NCI-H2196 (cell line): Measurements from ENCODE around the gene ZNF217.
"Not testable (repeated sequence)": the region's sequence is repeated elsewhere in the genome, so short reads cannot be mapped to it uniquely, and the experiment has no call there.

Experiments
- DNase-seq: peaks from one replicate; lab custom pipeline; 2025; ENCODE audit not compliant: unreplicated experiment; lab: John Stamatoyannopoulos, UW

The ZNF217 gene

GRCh38 chr20:53584550-53584913 is 9.1 kb downstream of the ZNF217 start:
- not testable (repeated sequence) for DNase-seq

- not testable (repeated sequence) for DNase-seq
Measured at GRCh38 chr20:53583660-53584549, 9.7 kb downstream of the ZNF217 start.

GRCh38 chr20:53582574-53583351 is 10.9 kb downstream of the ZNF217 start:
- DNase-seq: no peak

- DNase-seq: no peak
Measured at GRCh38 chr20:53582251-53582570, 11.4 kb downstream of the ZNF217 start.

GRCh38 chr20:53581444-53582250 is 12.0 kb downstream of the ZNF217 start:
- DNase-seq: no peak

- no peak for DNase-seq
Measured at GRCh38 chr20:53580376-53581111, 13.1 kb downstream of the ZNF217 start.

- no peak for DNase-seq
Measured at GRCh38 chr20:53579581-53580375, 13.9 kb downstream of the ZNF217 start.

- DNase-seq: no peak
Measured at GRCh38 chr20:53579266-53579580, 14.4 kb downstream of the ZNF217 start.

GRCh38 chr20:53578492-53579222 is 15.0 kb downstream of the ZNF217 start:
- DNase-seq: peak; percentile 89

GRCh38 chr20:53576586-53577318 is 16.9 kb downstream of the ZNF217 start:
- DNase-seq: no peak

- no peak for DNase-seq
Measured at GRCh38 chr20:53576195-53576580, 17.5 kb downstream of the ZNF217 start.

GRCh38 chr20:53575481-53576194 is 18.0 kb downstream of the ZNF217 start:
- no peak for DNase-seq

- DNase-seq: no peak
Measured at GRCh38 chr20:53574819-53575218, 18.8 kb downstream of the ZNF217 start.

GRCh38 chr20:53574259-53574789 is 19.3 kb downstream of the ZNF217 start:
- no peak for DNase-seq

GRCh38 chr20:53571555-53572286 is 21.9 kb downstream of the ZNF217 start:
- DNase-seq: no peak

GRCh38 chr20:53570446-53571276 is 23.0 kb downstream of the ZNF217 start:
- no peak for DNase-seq
